Epithelial cell of esophagus (primary cell): Measurements from ENCODE around the gene JADE2.

Experiments used
- DNase-seq: peaks from one replicate; pipeline ENCODE4 v3.0.0; 2010; ENCODE audit warnings: low read depth
- H3K4me3 ChIP-seq: 2 replicates; pipeline ENCODE4 v1.5.1; 2011; ENCODE audit warnings: mild to moderate bottlenecking, low read length, control low read depth
- CTCF ChIP-seq: IDR thresholded peaks from 2 replicates; pipeline ENCODE4 v1.5.1; 2011; ENCODE audit warnings: low read depth, mild to moderate bottlenecking, low read length, control low read depth, inconsistent platforms; ENCODE audit not compliant: insufficient read depth; ENCODE audit errors: missing control alignments

Gene JADE2

DNA sequence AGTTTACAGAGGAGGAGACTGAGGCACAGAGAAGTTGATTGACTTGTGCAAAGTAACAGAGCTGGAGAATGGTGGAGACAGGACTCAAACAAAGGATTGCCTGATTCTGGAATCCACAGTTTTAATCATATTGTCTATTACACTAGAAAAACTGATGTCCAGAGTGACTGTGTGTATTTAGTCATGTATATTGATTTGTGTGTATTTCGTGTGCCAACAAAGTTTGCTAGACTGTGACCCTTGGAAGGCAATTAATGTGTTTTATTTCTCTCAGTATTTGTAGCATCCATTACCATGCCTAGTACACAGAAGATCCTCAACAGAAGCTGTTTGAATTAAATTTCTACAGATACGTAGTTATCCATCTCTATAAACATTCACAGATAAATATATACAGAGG, 5.5 kb upstream of the JADE2 start:
- TF ChIP-seq CTCF, result no peak
- no peak overlapping the region for H3K4me3 ChIP-seq
- DNase-seq, result no peak

- H3K4me3 ChIP-seq, result no peak overlapping the region
- no peak for TF ChIP-seq CTCF
- DNase-seq, result no peak
Observed at GRCh38 chr5:134521841-134522240, 3.6 kb upstream of the JADE2 start.

DNA sequence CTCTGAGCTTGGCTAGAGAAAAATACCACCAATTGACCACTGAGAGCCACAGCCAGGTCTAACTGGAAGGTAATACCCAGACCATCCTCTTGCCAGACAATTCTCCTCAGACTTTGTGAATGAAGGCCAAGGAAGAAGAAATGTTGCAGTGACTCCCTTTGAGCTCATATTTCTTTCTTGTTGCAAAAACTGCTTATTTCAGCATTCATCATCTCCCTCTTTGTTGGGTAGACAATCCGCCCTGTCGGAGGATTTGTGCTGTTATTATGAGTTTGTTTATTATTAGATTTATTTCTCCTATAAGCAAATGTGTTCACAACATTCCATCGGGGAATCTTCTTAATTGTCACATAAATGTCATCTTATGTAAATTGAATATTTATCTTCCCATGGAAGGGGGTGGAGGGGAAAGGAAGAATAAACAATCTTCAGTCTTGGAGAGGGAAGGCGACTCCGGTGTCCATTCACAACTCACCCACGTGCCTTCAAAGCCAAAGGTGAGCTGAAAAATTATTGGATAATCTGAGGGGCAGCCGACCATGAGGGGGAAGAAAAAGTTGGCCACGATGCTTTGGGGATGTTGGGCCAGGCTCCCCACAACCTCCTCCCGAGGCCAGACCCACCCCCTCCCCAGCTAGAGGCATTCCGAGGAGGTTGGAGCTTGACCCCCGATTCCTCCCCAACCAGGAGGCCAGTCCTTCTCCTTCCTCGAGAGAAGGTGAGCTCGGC, 1.8 kb upstream of the JADE2 start:
- no peak for DNase-seq
- TF ChIP-seq CTCF, result no peak
- H3K4me3 ChIP-seq, result peak overlapping the region; percentile 88

DNA sequence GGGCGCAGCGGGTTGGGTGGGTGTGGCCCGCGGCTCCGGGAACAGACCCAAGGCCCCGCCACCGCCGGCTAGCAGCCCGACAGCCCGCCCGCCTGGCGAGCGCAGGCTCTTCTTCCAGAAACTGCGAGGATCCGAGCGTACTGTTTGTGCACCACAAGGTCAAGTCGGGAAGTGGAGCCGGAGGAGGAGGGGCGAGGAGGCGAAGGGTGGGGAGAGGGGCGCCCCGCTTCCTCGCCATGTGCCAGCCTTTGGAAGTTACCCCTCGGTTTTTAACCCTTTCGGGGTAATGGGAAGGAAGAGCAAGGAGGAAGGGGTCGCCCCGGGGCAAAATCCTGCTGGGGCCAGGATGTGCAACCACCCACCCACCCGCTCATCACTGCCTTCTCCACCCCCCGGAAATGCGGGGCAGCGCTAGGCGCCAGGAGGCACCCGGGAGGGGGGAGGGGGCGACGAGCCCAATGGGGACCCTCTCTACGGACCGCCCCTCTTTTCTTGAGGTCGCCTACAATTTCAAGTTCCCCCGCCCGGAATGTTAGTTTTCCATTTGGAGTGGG, 1.1 kb upstream of the JADE2 start:
- TF ChIP-seq CTCF, result no peak
- DNase-seq, result peak; percentile 66
- H3K4me3 ChIP-seq, result peak overlapping the region; percentile 88

DNA sequence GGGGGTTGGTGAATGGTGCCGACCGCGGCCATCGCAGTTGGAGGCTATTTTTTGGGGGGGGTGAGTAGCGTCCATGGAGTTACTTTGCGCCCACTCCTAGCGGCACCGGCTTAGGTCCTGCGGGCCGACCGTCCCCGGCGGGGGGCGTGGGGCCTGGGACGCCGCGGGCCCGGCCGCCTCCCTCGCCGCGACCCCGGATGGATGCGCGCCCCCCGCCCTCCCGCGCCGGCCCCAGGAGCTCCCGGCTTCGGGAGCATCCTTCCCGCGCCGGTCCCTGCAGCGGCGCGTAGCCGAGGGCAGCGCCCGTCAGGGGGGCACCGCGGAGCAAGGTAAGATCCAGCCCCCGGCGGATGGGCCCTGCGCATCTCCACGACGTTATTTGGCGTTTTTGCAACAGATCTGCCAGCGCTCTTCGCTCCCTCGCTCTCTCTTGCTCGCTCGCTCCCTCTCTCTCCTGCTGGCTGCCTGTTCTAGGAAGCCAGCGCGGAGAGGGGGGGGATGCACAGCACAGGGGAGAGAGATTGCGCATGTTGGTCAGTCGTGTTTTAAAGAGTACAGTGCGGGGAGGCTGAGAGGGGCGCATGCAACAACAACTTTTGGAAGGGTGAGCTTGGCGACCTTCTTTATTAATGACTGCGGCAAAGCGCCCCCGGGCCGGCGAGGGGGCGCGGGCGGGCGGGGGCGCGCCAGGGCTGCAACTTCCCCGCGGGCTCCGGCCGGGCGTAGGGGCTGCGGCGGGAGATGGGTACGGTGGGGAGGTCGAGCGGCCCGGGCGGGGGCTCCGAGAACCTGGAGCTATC, 413 bp downstream of the JADE2 start:
- DNase-seq, result peak; percentile 80
- TF ChIP-seq CTCF, result peak; percentile 14
- peak overlapping the region; percentile 88 for H3K4me3 ChIP-seq

- peak overlapping the region; percentile 88 for H3K4me3 ChIP-seq
- DNase-seq, result peak; percentile 32
- TF ChIP-seq CTCF, result peak; percentile 30
Observed at GRCh38 chr5:134526483-134527155, 1.1 kb downstream of the JADE2 start.
